ENCODE data around the gene PXK. TPM values are rescaled to one million over a fixed set of nuclear protein-coding genes. Genes with fewer than 3 reads are reported as not detected.

The PXK gene
- polyA plus RNA-seq, 3 donors = 31.5 to 54.0 (median 52.9) TPM

- Histone ChIP-seq H3K9me3 (replicated peaks in 1 of 2; ENCODE audit: control insufficient read depth in 1 of 2, insufficient read depth in 1 of 2, low read length in 2 of 2) (no peaks in the 10 kb centered on the region), H3K36me3 (replicated peaks in 1 of 2; ENCODE audit: control insufficient read depth in 1 of 2, insufficient read depth in 2 of 2, low read length in 2 of 2) (no peaks in the 10 kb centered on the region), H3K27me3 (ENCODE audit: control insufficient read depth in 2 of 2, insufficient read depth in 2 of 2, low read length in 2 of 2) (no peaks in the 10 kb centered on the region), H3K4me2 (replicated peaks; ENCODE audit: extremely low read depth, low read length, poor library complexity, severe bottlenecking) (no peak overlapping the region), H3K9ac (ENCODE audit: insufficient read depth, low read length, poor library complexity, severe bottlenecking) (no peak overlapping the region), H3K79me2 (ENCODE audit: insufficient read depth, low read length) (no peaks in the 10 kb centered on the region), H2AFZ (ENCODE audit: insufficient read depth, low read depth, low read length, poor library complexity, severe bottlenecking) (no peak overlapping the region), H3K4me1 (ENCODE audit: control insufficient read depth in 1 of 2, insufficient read depth in 2 of 2, low read length in 2 of 2) (no peaks in the 10 kb centered on the region), H4K20me1 (ENCODE audit: insufficient read depth, low read length) (no peaks in the 10 kb centered on the region), H3K27ac (ENCODE audit: low read depth in 1 of 2, low read length in 2 of 2) (no peak overlapping the region), H3K4me3 (replicated peaks in 1 of 3; ENCODE audit: low read depth in 2 of 3, low read length in 3 of 3) (no peak overlapping the region)
- Mint-ChIP-seq H3K4me3 (no peak overlapping the region), H3K27me3 (ENCODE audit: low read depth in 3 of 3) (peaks cover 4% of the 10 kb centered on the region in 3 donors), H3K36me3 (no peaks in the 10 kb centered on the region), H3K9me3 (peaks cover 0 to 4% (median 0%) of the 10 kb centered on the region in 7 donors), H3K27ac (no peak overlapping the region), H3K4me1 (no peaks in the 10 kb centered on the region)
- DNase-seq = no peak
- WGBS (ENCODE audit: insufficient coverage) = 75% methylated on average over 1 of the region's 4 CpGs
- intact Hi-C loops (cut with micrococcal nuclease) = no loop called here
- TF ChIP-seq CTCF (IDR thresholded peaks at IDR 0.05) = no peak
Observed at GRCh38 chr3:58441514-58442450, 109.1 kb downstream of the PXK start.

- Histone ChIP-seq H3K36me3 (replicated peaks in 1 of 2; ENCODE audit: control insufficient read depth in 1 of 2, insufficient read depth in 2 of 2, low read length in 2 of 2) (no peaks in the 10 kb centered on the region), H3K9ac (ENCODE audit: insufficient read depth, low read length, poor library complexity, severe bottlenecking) (no peak overlapping the region), H3K79me2 (ENCODE audit: insufficient read depth, low read length) (no peaks in the 10 kb centered on the region), H3K9me3 (replicated peaks in 1 of 2; ENCODE audit: control insufficient read depth in 1 of 2, insufficient read depth in 1 of 2, low read length in 2 of 2) (peaks cover 27 to 29% of the 10 kb centered on the region in 2 donors), H3K27ac (ENCODE audit: low read depth in 1 of 2, low read length in 2 of 2) (no peak overlapping the region), H3K4me1 (ENCODE audit: control insufficient read depth in 1 of 2, insufficient read depth in 2 of 2, low read length in 2 of 2) (peaks cover 0 to 5% of the 10 kb centered on the region in 2 donors), H3K27me3 (ENCODE audit: control insufficient read depth in 2 of 2, insufficient read depth in 2 of 2, low read length in 2 of 2) (no peaks in the 10 kb centered on the region), H4K20me1 (ENCODE audit: insufficient read depth, low read length) (no peaks in the 10 kb centered on the region), H3K4me3 (replicated peaks in 1 of 3; ENCODE audit: low read depth in 2 of 3, low read length in 3 of 3) (no peak overlapping the region), H3K4me2 (replicated peaks; ENCODE audit: extremely low read depth, low read length, poor library complexity, severe bottlenecking) (no peak overlapping the region), H2AFZ (ENCODE audit: insufficient read depth, low read depth, low read length, poor library complexity, severe bottlenecking) (no peak overlapping the region)
- H3K9me3 Mint-ChIP-seq = peaks cover 14 to 43% (median 36%) of the 10 kb centered on the region in 7 donors
- DNase-seq = no peak
- peaks cover 2 to 3% of the 10 kb centered on the region in 2 donors for H3K36me3 Mint-ChIP-seq
- TF ChIP-seq CTCF (IDR thresholded peaks at IDR 0.05) = no peak
- peaks cover 1 to 6% (median 5%) of the 10 kb centered on the region in 3 donors for H3K27me3 Mint-ChIP-seq (ENCODE audit: low read depth in 3 of 3)
- no peak overlapping the region for H3K27ac Mint-ChIP-seq
- no peak overlapping the region for H3K4me3 Mint-ChIP-seq
- H3K4me1 Mint-ChIP-seq = peaks cover 4% of the 10 kb centered on the region
- intact Hi-C loops (cut with micrococcal nuclease) = no loop called here
- 100% methylated on average over 1 of the region's 1 CpG for WGBS (ENCODE audit: insufficient coverage)
Observed at GRCh38 chr3:58452176-58452575, 119.5 kb downstream of the PXK start.
